HepG2 (cell line): Measurements from ENCODE around the gene CST3. TPM values are rescaled to one million over a fixed set of nuclear protein-coding genes. Genes with fewer than 3 reads are reported as not detected.

ENCODE experiments used
- AHDC1 ChIP-seq: sonication (generic); formaldehyde crosslinking; IDR thresholded peaks from 2 replicates; pipeline ENCODE4 v1.5.1; 2020; ENCODE audit warnings: mild to moderate bottlenecking, missing genetic modification reagents, borderline replicate concordance
- KAT8 ChIP-seq: IDR thresholded peaks from 2 replicates; pipeline ENCODE4 v1.6.1; 2016; ENCODE audit warnings: missing genetic modification reagents, missing compliant biosample characterization
- NFYB ChIP-seq: sonication (generic); formaldehyde crosslinking; IDR thresholded peaks from 2 replicates; pipeline ENCODE4 v1.4.0; 2020; ENCODE audit warnings: missing genetic modification reagents
- ZNF597 ChIP-seq: sonication (generic); formaldehyde crosslinking; IDR thresholded peaks from 2 replicates; pipeline ENCODE4 v1.5.0; 2020; ENCODE audit warnings: missing genetic modification reagents
- polyA plus RNA-seq, 8 experiments: library from polyadenylated mRNA; depleted of rRNA in 3 of 8; stranded (reverse) in 7 of 8; unstranded in 1 of 8; fragments of >200 nt; fragmentation: Illumina TruSeq in 4 of 8; extraction: Trizol in 4 of 8; gene quantifications; 2 replicates each; pipeline versions ENCODE4 v1.2.1 to v1.2.3, GENCODE V29; 2011 to 2016; ENCODE audit warnings: low read depth in 4 of 8, missing spikeins in 1 of 8, mixed read lengths in 1 of 8; ENCODE audit not compliant: insufficient read depth in 1 of 8
- total RNA-seq, 5 experiments: library from RNA; depleted of rRNA; stranded (reverse); fragments of >200 nt; fragmentation: Illumina TruSeq; extraction: Trizol; gene quantifications; 2 replicates each; pipeline ENCODE4 v1.2.3, GENCODE V29; 2016; ENCODE audit warnings: low read depth in 1 of 5
- TF ChIP-seq, protein P1 (sequence below): sonication (generic); formaldehyde crosslinking; IDR thresholded peaks from 2 replicates; pipeline ENCODE4 v1.4.0; 2020; ENCODE audit warnings: missing genetic modification reagents

Gene CST3
- total and polyA plus RNA-seq, 2 of the 13 experiments (the other 11 are each of a cell fraction or from before 2014, with no cell fraction given), result 690 to 1,005 TPM

GRCh38 chr20:23647346-23647745 is 9.6 kb upstream of the CST3 start (continued):
- TF ChIP-seq ZNF597 (CRISPR knock-in tag), result no peak
- no peak for TF ChIP-seq NFYB
- TF ChIP-seq, protein P1, sequence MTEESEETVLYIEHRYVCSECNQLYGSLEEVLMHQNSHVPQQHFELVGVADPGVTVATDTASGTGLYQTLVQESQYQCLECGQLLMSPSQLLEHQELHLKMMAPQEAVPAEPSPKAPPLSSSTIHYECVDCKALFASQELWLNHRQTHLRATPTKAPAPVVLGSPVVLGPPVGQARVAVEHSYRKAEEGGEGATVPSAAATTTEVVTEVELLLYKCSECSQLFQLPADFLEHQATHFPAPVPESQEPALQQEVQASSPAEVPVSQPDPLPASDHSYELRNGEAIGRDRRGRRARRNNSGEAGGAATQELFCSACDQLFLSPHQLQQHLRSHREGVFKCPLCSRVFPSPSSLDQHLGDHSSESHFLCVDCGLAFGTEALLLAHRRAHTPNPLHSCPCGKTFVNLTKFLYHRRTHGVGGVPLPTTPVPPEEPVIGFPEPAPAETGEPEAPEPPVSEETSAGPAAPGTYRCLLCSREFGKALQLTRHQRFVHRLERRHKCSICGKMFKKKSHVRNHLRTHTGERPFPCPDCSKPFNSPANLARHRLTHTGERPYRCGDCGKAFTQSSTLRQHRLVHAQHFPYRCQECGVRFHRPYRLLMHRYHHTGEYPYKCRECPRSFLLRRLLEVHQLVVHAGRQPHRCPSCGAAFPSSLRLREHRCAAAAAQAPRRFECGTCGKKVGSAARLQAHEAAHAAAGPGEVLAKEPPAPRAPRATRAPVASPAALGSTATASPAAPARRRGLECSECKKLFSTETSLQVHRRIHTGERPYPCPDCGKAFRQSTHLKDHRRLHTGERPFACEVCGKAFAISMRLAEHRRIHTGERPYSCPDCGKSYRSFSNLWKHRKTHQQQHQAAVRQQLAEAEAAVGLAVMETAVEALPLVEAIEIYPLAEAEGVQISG (CRISPR knock-in tag), result no peak
- TF ChIP-seq KAT8 (CRISPR knock-in tag), result no peak
- no peak for TF ChIP-seq AHDC1 (CRISPR knock-in tag)
